Fibroblast of skin of scalp (primary cell): ENCODE results near the gene ZNF358.

Experiments
- DNase-seq: peaks from one replicate; pipeline ENCODE4 v3.0.0-alpha.2; 2013

ZNF358 gene

GRCh38 chr19:7521551-7522071 is 5.7 kb downstream of the ZNF358 start:
- no peak for DNase-seq

GRCh38 chr19:7522072-7522922 is 6.4 kb downstream of the ZNF358 start, which contains the start of gene MCOLN1:
TSS of gene MCOLN1 (plus strand) at chr19:7522624. CDS start at chr19:7522751, 127 bp downstream.
- DNase-seq, result peak; percentile 97

GRCh38 chr19:7522923-7523667 is 7.2 kb downstream of the ZNF358 start:
- DNase-seq, result no peak

GRCh38 chr19:7524523-7524922 is 8.6 kb downstream of the ZNF358 start:
- DNase-seq, result no peak

GRCh38 chr19:7524992-7525739 is 9.3 kb downstream of the ZNF358 start:
- DNase-seq, result no peak

- DNase-seq, result no peak
These were observed 10.4 kb downstream of the ZNF358 start for GRCh38 chr19:7526059-7526929.

- DNase-seq, result no peak
These were observed 11.8 kb downstream of the ZNF358 start for GRCh38 chr19:7527516-7528191.

- no peak for DNase-seq
These were observed 12.3 kb downstream of the ZNF358 start for GRCh38 chr19:7528192-7528519.

- DNase-seq, result no peak
These were observed 12.8 kb downstream of the ZNF358 start for GRCh38 chr19:7528522-7529245.

- DNase-seq, result no peak
These were observed 13.3 kb downstream of the ZNF358 start for GRCh38 chr19:7529246-7529600.

GRCh38 chr19:7529610-7530490 is 13.9 kb downstream of the ZNF358 start:
- DNase-seq, result no peak

GRCh38 chr19:7533281-7533885 is 17.5 kb downstream of the ZNF358 start:
- peak; percentile 71 for DNase-seq

- DNase-seq, result peak; percentile 90
These were observed 18.1 kb downstream of the ZNF358 start for GRCh38 chr19:7533925-7534480.

GRCh38 chr19:7534531-7535046 is 18.7 kb downstream of the ZNF358 start:
- DNase-seq, result peak; percentile 87

GRCh38 chr19:7535047-7535997 is 19.4 kb downstream of the ZNF358 start, which contains the start of gene PNPLA6:
TSS of gene PNPLA6 (plus strand) at chr19:7535717. CDS start at chr19:7535789, 72 bp downstream.
- DNase-seq, result peak; percentile 93

GRCh38 chr19:7535998-7536695 is 20.2 kb downstream of the ZNF358 start:
- DNase-seq, result no peak
